CD4-positive, CD25-positive, alpha-beta regulatory T cell (primary cell): ENCODE measurements around the gene TPRA1. TPM values are rescaled to one million over a fixed set of nuclear protein-coding genes. Genes with fewer than 3 reads are reported as not detected.
A peak's percentile ranks its signal among the peaks of the same experiment; 100 is the strongest.

Experiments
- ATAC-seq, 2 donors: fragments of 150-1000 bp; cut with Tn5 transposase; one replicate each; pipeline ENCODE4 v1.10.0; 2021; ENCODE audit warnings: low read depth in 2 of 2, moderate number of reproducible peaks in 2 of 2, moderate library complexity in 1 of 2
- DNase-seq, 3 donors: peaks; one replicate each; pipeline versions ENCODE4 v3.0.0 to v3.0.0-alpha.2; 2012 to 2022; ENCODE audit warnings: mixed read lengths in 1 of 3
- H3K27ac ChIP-seq: one replicate; pipeline ENCODE4 v1.7.0; 2013; ENCODE audit warnings: mild to moderate bottlenecking, low read length; ENCODE audit not compliant: insufficient read depth, poor library complexity, severe bottlenecking
- H3K27me3 ChIP-seq: one replicate; pipeline ENCODE4 v1.7.0; 2013; ENCODE audit warnings: low read length; ENCODE audit not compliant: control insufficient read depth, insufficient read depth
- H3K36me3 ChIP-seq: one replicate; pipeline ENCODE4 v1.7.0; 2013; ENCODE audit warnings: mild to moderate bottlenecking, low read length, moderate library complexity; ENCODE audit not compliant: control insufficient read depth, insufficient read depth
- H3K4me1 ChIP-seq: 2 replicates; pipeline ENCODE4 v1.7.0; 2013; ENCODE audit warnings: mild to moderate bottlenecking, low read length; ENCODE audit not compliant: insufficient read depth, control insufficient read depth, poor library complexity, severe bottlenecking
- H3K4me3 ChIP-seq: one replicate; pipeline ENCODE4 v1.7.0; 2013; ENCODE audit warnings: low read depth, mild to moderate bottlenecking, low read length, moderate library complexity
- H3K9me3 ChIP-seq, 2 experiments: 1 replicate in 1 of 2; 2 replicates in 1 of 2; pipeline ENCODE4 v1.7.0; 2013; ENCODE audit warnings: low read length in 2 of 2, mild to moderate bottlenecking in 1 of 2, moderate library complexity in 1 of 2; ENCODE audit not compliant: control insufficient read depth in 2 of 2
- H3K27ac Mint-ChIP-seq, 3 donors: one replicate each; pipeline ENCODE4 v1.8.0; 2020 to 2022; ENCODE audit warnings: mild to moderate bottlenecking in 3 of 3, mixed read lengths in 3 of 3, moderate library complexity in 2 of 3
- H3K27me3 Mint-ChIP-seq: one replicate; pipeline ENCODE4 v1.8.0; 2022; ENCODE audit warnings: mild to moderate bottlenecking, mixed read lengths
- H3K36me3 Mint-ChIP-seq: one replicate; pipeline ENCODE4 v1.8.0; 2020; ENCODE audit warnings: mixed read lengths
- H3K4me1 Mint-ChIP-seq, 4 donors: one replicate each; pipeline ENCODE4 v1.8.0; 2020 to 2022; ENCODE audit warnings: mixed read lengths in 4 of 4, mild to moderate bottlenecking in 1 of 4
- H3K4me3 Mint-ChIP-seq, 4 donors: one replicate each; pipeline ENCODE4 v1.8.0; 2020 to 2022; ENCODE audit warnings: mild to moderate bottlenecking in 4 of 4, mixed read lengths in 4 of 4, moderate library complexity in 3 of 4
- H3K9me3 Mint-ChIP-seq, 7 donors: one replicate each; pipeline ENCODE4 v1.8.0; 2020 to 2022; ENCODE audit warnings: mixed read lengths in 7 of 7, mild to moderate bottlenecking in 3 of 7, moderate library complexity in 2 of 7
- polyA plus RNA-seq, 4 donors: library from polyadenylated mRNA; unstranded; fragments of 300-500 nt; fragmentation: Illumina TruSeq; gene quantifications; one replicate each; pipeline ENCODE4 v1.2.3, GENCODE V29; 2021
- total RNA-seq: library from RNA; stranded (reverse); gene quantifications from one replicate; pipeline ENCODE4 v1.2.3, GENCODE V29; 2022

Gene TPRA1
- total and polyA plus RNA-seq, 5 donors from 2014 or later, result 14.0 to 27.4 (median 24.0) TPM

- Mint-ChIP-seq H3K4me1 (peaks cover 0 to 16% (median 10%) of the 10 kb centered on the region in 4 donors), H3K27me3 (no peaks in the 10 kb centered on the region), H3K9me3 (no peaks in the 10 kb centered on the region), H3K4me3 (no peak overlapping the region), H3K36me3 (peaks cover 15% of the 10 kb centered on the region), H3K27ac (no peak overlapping the region)
- peaks cover 7% of the 10 kb centered on the region for H3K4me1 ChIP-seq
- no peaks in the 10 kb centered on the region for H3K9me3 ChIP-seq
- no peaks in the 10 kb centered on the region for H3K27me3 ChIP-seq
- no peak overlapping the region for H3K4me3 ChIP-seq
- no peak for ATAC-seq
- H3K36me3 ChIP-seq, result peaks cover 20% of the 10 kb centered on the region
- no peak overlapping the region for H3K27ac ChIP-seq
- no peak for DNase-seq
Measured at GRCh38 chr3:127573912-127574311, 16.6 kb downstream of the TPRA1 start.

GRCh38 chr3:127573401-127573800, 17.1 kb downstream of the TPRA1 start:
- Histone ChIP-seq H3K27ac (no peak overlapping the region), H3K27me3 (no peaks in the 10 kb centered on the region), H3K9me3 (no peaks in the 10 kb centered on the region), H3K4me3 (no peak overlapping the region), H3K4me1 (peaks cover 7% of the 10 kb centered on the region), H3K36me3 (peaks cover 20% of the 10 kb centered on the region)
- no peaks in the 10 kb centered on the region for H3K27me3 Mint-ChIP-seq
- ATAC-seq (no peak), DNase-seq (no peak)
- H3K36me3 Mint-ChIP-seq, result peaks cover 15% of the 10 kb centered on the region
- no peak overlapping the region for H3K27ac Mint-ChIP-seq
- H3K4me1 Mint-ChIP-seq, result peaks cover 0 to 16% (median 10%) of the 10 kb centered on the region in 4 donors
- no peak overlapping the region for H3K4me3 Mint-ChIP-seq
- H3K9me3 Mint-ChIP-seq, result no peaks in the 10 kb centered on the region

GRCh38 chr3:127572735-127573134, 17.8 kb downstream of the TPRA1 start:
- no peaks in the 10 kb centered on the region for H3K9me3 Mint-ChIP-seq
- Histone ChIP-seq H3K36me3 (peaks cover 20% of the 10 kb centered on the region), H3K27me3 (no peaks in the 10 kb centered on the region), H3K27ac (no peak overlapping the region), H3K4me3 (no peak overlapping the region), H3K4me1 (peaks cover 7% of the 10 kb centered on the region), H3K9me3 (no peaks in the 10 kb centered on the region)
- H3K4me1 Mint-ChIP-seq, result peaks cover 0 to 16% (median 10%) of the 10 kb centered on the region in 4 donors
- ATAC-seq (no peak), DNase-seq (no peak)
- no peak overlapping the region for H3K27ac Mint-ChIP-seq
- no peak overlapping the region for H3K4me3 Mint-ChIP-seq
- no peaks in the 10 kb centered on the region for H3K27me3 Mint-ChIP-seq
- peaks cover 15% of the 10 kb centered on the region for H3K36me3 Mint-ChIP-seq

- Mint-ChIP-seq H3K9me3 (no peaks in the 10 kb centered on the region), H3K4me1 (peaks cover 0 to 16% (median 10%) of the 10 kb centered on the region in 4 donors), H3K27ac (no peak overlapping the region), H3K36me3 (peaks cover 15% of the 10 kb centered on the region), H3K4me3 (no peak overlapping the region), H3K27me3 (no peaks in the 10 kb centered on the region)
- no peak overlapping the region for H3K27ac ChIP-seq
- no peak for ATAC-seq
- no peak for DNase-seq
- no peaks in the 10 kb centered on the region for H3K9me3 ChIP-seq
- H3K27me3 ChIP-seq, result no peaks in the 10 kb centered on the region
- no peak overlapping the region for H3K4me3 ChIP-seq
- peaks cover 7% of the 10 kb centered on the region for H3K4me1 ChIP-seq
- H3K36me3 ChIP-seq, result peaks cover 20% of the 10 kb centered on the region
Measured at GRCh38 chr3:127572186-127572585, 18.3 kb downstream of the TPRA1 start.

- H3K4me3 Mint-ChIP-seq, result no peak overlapping the region
- peaks cover 0 to 7% (median 6%) of the 10 kb centered on the region in 4 donors for H3K4me1 Mint-ChIP-seq
- peaks cover 5% of the 10 kb centered on the region for H3K4me1 ChIP-seq
- no peaks in the 10 kb centered on the region for H3K9me3 Mint-ChIP-seq
- DNase-seq, result no peak
- no peaks in the 10 kb centered on the region for H3K27me3 Mint-ChIP-seq
- no peak overlapping the region for H3K4me3 ChIP-seq
- H3K27me3 ChIP-seq, result no peaks in the 10 kb centered on the region
- no peak for ATAC-seq
- H3K27ac ChIP-seq, result no peak overlapping the region
- no peaks in the 10 kb centered on the region for H3K9me3 ChIP-seq
- H3K27ac Mint-ChIP-seq, result peak overlapping the region in 1 of 3 donors; percentile 38
- peaks cover 20% of the 10 kb centered on the region for H3K36me3 ChIP-seq
- peaks cover 15% of the 10 kb centered on the region for H3K36me3 Mint-ChIP-seq
Measured at GRCh38 chr3:127570520-127570919, 20.0 kb downstream of the TPRA1 start.

GRCh38 chr3:127569160-127569559, 21.4 kb downstream of the TPRA1 start:
- Histone ChIP-seq H3K4me1 (no peaks in the 10 kb centered on the region), H3K4me3 (no peak overlapping the region), H3K36me3 (peaks cover 18% of the 10 kb centered on the region), H3K27ac (no peak overlapping the region), H3K9me3 (no peaks in the 10 kb centered on the region), H3K27me3 (no peaks in the 10 kb centered on the region)
- Mint-ChIP-seq H3K4me3 (no peak overlapping the region), H3K36me3 (peaks cover 15% of the 10 kb centered on the region), H3K9me3 (no peaks in the 10 kb centered on the region), H3K27ac (no peak overlapping the region), H3K27me3 (no peaks in the 10 kb centered on the region), H3K4me1 (no peaks in the 10 kb centered on the region)
- ATAC-seq (no peak), DNase-seq (no peak)

GRCh38 chr3:127568586-127568985, 21.9 kb downstream of the TPRA1 start:
- no peak overlapping the region for H3K27ac Mint-ChIP-seq
- no peak overlapping the region for H3K4me3 ChIP-seq
- H3K4me1 ChIP-seq, result no peaks in the 10 kb centered on the region
- H3K36me3 ChIP-seq, result peaks cover 17% of the 10 kb centered on the region
- no peak for ATAC-seq
- H3K4me1 Mint-ChIP-seq, result no peaks in the 10 kb centered on the region
- peaks cover 0 to 1% (median 0%) of the 10 kb centered on the region in 7 donors for H3K9me3 Mint-ChIP-seq
- H3K27me3 Mint-ChIP-seq, result no peaks in the 10 kb centered on the region
- H3K36me3 Mint-ChIP-seq, result peaks cover 15% of the 10 kb centered on the region
- H3K27me3 ChIP-seq, result no peaks in the 10 kb centered on the region
- no peaks in the 10 kb centered on the region for H3K9me3 ChIP-seq
- H3K4me3 Mint-ChIP-seq, result no peak overlapping the region
- no peak for DNase-seq
- H3K27ac ChIP-seq, result no peak overlapping the region

- Mint-ChIP-seq H3K27me3 (no peaks in the 10 kb centered on the region), H3K36me3 (peaks cover 8% of the 10 kb centered on the region)
- ATAC-seq, result no peak
Measured at GRCh38 chr3:127566833-127567232, 23.7 kb downstream of the TPRA1 start.

More at GRCh38 chr3:127566833-127567232, 23.7 kb downstream of the TPRA1 start:
- H3K4me3 Mint-ChIP-seq, result no peak overlapping the region
- no peaks in the 10 kb centered on the region for H3K9me3 ChIP-seq
- H3K27ac Mint-ChIP-seq, result no peak overlapping the region
- H3K27ac ChIP-seq, result no peak overlapping the region
- H3K4me1 ChIP-seq, result no peaks in the 10 kb centered on the region
- H3K27me3 ChIP-seq, result no peaks in the 10 kb centered on the region
- no peak overlapping the region for H3K4me3 ChIP-seq
- no peak for DNase-seq
- H3K4me1 Mint-ChIP-seq, result no peaks in the 10 kb centered on the region
- H3K9me3 Mint-ChIP-seq, result peaks cover 0 to 1% (median 0%) of the 10 kb centered on the region in 7 donors
- peaks cover 7% of the 10 kb centered on the region for H3K36me3 ChIP-seq
